ENCODE data around the gene MCF2L.

Gene MCF2L

DNA sequence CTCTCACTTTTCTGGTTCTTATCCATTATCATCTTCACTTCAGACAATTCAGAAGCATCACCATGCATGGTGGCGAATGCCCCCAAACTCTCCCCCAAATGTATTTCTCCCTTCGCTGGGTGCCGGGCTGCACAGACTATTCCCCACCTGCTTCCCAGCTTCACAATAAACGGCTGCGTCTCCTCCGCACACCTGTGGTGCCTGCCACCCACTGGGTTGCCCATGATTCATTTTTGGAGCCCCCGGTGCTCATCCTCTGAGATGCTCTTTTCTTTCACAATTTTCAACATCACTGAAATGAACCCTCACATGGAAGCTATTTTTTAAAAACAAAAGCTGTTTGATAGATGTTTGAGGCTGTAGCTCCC is 150.8 kb downstream of the MCF2L start:
- DNase-seq, result no peak

DNA sequence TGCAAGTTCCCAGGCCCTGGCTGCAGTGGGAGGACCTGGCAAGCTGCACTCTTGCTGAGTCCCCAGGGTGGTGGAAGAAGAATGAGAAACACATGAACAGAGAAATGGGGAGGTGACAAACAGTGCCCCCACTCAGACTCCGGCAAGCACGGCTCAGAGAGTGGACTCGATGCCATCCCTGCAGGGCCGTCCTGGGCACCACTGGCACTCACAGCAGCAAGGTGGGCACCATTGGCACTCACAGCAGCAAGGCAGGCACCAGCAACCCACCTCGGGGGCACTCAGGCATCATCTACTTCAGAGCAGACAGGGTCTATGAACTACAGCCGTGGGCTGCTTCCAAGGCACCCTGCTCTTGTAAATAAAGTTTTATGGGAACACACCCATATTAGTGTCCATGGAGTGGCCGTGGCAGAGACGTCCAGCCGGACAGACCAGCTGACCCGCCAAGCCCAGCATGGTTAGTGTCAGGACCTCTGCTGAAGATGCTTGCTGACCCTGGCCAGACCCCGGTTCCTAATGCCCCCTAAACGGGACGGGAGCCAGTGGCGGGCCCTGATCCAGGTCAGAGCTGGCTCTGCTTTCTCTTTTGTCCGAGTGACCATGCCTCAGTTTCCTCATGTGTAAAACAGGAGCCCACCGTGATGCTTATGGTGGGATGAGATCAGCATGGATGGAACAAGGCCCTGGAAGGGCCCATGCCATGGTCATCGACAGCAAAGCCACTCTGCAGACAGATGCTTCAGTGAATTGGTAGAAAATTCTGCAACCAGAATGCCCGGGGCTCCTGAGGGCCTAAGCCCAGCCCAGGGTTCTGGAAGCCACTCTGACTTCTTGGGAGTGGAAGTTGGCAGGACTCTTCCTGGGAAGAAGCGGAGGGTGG is 151.5 kb downstream of the MCF2L start:
- no peak for DNase-seq

DNA sequence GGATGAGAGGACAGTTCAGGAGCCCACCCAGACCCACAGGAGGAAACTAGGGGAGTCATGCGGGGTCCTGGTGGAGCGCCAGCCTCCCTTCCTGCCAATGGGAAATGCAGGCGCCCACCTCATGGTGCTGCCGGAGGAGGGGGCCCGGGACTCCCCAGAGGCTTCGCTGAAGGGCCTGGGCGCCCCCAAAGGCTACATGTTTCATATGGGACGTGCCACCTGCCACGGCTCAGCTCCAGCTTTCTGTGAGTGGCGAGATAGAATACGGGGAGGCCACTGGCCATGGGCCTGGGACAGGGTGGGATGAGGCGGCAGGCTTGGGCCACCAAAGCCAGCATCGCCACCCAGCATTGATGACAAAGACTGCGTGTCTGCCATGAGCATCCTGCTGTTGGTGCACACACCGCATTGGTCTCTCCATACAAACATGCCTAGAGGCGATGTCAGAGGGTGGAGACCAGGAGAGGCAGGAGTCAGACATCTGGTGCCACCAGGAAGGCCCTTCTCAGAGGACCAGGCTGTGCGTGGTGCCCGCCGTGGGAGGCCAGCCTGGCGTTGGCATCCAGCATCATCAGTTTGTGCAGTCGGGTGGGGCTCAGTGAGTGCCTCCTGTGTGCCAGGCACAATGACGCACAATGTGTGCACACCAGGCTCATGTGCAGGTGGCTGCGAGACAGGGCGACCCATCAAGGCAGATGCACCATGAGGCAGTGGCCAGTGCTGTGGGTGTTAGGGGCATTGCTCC is 152.3 kb downstream of the MCF2L start:
- no peak for DNase-seq

DNA sequence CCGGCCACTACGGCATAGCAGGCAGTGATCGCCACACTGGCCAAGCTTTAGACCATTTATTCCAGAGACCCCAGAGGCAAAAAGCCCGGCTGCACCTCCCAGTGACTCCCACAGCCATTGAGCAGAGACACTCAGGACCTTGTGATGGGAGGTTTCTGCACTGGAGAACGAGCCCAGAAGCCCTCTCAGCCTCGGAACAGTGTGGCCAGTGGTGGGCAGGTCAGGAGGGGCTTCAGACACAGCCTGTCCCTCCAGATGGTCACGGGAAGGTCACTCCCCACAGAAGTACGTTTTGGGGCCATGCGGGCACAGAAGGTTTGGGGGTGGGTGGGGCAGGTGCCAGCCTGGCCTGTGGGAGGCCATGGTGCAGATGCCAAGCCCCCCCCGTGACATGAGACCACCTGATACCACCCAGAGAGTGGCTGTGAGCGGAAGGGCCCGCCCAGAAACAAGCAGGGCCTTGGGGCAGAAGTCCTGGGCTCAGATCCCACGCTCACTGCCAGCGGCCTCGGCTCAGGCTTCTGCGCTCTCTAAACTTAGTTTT is 153.0 kb downstream of the MCF2L start:
- no peak for DNase-seq

DNA sequence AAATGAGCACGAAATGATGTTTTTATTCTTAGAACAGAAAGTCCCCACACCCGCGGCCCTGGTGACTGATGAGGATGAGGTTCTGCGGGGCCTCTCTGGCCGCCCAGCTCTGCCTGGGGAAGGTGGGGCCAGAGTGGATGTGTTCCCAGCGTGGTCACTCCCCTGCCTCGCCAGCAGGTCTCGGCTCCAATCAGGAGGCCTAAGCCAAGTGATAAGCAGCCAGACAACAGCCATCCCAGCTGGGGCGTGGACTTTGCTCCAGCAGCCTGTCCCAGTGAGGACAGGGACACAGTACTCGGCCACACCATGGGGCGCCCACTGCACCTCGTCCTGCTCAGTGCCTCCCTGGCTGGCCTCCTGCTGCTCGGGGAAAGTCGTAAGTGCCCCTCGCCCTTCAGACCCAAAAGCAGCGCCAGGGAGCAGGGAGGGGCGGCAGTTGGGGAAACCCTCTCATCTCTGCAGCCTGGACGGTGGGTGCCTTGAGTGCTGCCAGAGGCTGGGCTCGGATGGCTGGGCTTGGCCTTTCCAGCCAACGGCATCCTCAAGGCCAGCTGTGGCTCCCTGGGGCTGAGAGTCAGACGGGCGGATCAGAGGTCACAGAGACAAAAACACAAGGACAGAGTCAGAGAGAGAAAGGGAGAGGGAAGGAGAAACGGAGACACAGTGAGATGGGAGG is 153.7 kb downstream of the MCF2L start, which contains the start of gene F10:
Gene F10 (plus strand): TSS at position 250 of the 676 bp plus-strand sequence. CDS start 57 bp downstream, at position 307.
- no peak for DNase-seq

DNA sequence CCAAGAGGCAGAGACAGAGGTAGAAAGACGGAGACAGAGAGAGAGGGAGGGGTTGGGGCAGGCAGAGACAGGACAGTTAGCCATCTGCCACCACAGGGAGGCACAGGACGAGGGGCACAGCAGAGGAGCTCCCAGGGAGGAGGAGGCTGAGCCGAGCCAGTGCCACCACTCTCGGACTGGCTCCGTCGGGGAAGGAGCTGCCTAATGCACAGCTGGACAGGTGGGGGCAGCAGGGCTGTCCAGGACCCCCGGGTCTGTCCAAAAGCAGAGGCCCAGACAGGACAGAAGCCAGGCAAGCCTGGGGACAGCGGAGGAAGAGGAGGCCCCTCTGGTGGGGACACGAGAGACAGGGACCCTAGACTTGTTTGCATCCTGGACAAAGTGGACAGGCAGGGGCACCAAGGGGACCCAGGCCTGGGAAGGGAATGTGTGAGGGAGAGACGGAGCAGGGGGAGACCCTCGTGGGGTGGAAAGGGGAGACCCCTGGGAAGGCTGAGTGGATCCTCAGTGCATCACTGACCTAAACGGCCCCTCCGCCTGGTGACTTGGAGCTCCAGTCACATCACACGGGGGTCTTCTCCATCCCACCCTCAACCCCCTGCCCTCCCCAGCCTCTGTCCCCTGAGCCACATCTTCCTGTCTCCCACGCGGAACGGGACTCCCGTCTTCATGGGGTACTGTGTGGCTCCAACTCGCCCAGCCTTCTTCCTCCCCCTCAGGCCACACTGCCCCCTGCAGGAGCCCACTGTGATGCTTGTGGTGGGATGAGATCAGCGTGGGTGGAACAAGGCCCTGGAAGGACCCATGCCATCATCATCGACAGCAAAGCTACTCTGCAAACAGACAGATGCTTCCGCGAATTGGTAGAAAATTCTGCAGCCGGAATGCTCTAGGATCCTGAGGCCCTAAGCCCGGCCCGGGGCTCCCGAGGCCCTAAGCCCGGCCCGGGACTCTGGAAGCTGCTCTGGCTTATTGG is 154.5 kb downstream of the MCF2L start:
- DNase-seq, result no peak

DNA sequence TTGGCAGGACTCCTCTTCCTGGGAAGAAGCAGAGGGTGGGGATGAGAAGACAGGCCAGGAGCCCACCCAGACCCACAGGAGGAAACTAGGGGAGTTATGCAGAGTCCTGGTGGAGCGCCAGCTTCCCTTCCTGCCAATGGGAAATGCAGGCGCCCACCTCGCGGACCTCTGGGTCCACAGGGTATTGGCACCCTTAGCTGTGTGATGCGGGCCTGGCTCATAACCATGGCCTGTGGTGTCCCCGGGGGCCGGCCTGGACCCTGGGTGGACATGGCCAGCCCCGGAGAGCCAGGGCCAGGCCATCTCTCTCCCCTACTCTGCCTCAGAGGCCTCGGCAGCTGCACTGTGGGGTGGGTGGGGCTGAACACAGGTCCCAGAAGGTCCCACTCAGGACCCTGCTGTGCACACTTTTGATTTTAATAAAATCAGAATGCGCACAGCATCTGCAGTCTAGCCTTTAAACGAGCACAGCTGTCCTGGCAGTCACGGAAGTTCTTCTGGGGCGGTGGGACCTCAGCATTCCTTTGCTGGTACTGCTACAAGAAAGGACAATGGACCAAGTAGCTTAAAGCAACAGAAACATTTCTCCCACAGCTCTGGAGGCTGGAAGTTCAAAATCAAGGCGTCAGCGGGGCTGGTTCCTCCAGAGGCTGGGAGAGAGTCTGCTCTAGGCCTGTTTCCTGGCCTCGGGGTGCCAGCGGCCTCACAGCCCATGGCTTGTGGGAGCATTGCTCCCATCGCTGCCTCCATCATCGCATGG is 155.4 kb downstream of the MCF2L start:
- DNase-seq, result no peak

DNA sequence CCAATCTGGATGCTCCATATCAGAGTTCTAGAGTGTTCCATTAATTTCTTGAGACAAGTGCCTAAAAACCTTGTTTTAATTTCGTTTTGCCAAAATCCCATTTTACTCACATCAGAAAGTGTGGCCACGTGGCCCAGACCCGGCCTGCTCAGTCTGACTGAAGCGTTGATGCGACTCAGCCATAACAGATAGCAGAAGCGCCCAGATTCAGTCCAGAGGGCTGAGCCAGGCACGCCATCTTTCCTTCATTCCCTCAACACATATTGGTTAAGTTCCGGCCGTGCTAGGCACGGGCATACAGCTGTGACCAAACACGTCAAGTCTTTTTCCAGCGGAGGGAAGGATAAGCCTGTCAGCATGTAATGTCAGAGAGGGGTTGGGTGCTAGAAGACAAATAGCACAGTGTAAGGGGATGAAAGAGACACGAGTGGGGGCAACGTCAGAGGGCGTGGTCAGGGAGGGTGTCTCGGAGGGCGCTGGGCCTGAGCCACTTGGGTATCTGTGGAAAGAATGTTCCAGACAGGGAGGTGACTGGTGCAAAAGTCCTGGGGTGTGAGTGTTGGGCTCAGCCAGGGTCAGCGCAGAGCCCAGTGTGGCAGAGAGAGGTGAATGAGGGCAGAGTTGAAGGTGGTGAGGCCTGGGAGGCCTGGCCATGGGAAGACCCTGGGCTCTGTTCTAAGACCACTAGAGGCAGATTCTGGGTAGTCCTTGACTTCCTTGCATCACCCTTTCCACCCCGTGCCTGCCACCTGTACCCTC is 156.7 kb downstream of the MCF2L start:
- no peak for DNase-seq

DNA sequence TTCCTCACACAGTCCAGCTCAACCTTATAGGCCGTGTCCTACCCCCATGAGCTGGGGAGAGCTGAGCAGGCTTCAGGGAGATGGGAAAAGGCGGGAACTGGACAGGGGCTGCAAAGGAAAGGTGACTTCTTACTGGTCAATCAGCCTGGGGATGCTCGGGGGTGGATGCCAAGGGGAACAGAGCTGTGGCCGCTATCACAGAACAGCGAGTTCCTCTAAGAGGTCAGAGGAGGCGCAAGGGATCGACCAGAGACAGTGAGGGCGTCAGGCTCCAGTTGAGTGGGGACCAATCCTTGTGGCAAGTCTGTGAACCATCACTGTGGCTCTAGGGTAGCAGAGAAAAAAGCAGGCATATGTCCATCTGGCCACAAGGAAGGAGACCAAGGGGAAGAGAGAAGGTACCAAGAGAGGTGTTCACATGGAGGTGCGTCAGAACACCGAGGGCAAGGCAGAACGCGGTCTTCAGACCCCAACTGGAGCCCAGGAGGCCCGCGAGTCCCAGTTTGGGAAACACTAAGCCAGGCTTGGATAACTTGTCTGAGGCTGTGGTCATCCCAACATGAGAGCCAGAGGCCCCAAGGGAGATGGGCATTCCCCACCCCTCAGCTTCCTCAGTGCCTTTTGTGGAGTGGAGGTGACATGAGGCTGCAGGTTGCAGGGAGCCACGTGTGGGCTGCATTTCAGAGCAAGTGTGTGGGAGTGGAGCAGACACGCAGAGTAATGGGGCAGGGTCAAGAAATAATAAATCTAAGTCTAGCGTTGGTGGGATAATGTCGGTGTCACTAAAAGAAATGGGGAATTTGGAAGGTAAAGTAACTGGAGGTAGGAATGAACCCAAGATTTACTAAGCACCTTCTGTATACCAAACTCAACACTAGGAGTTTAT is 157.5 kb downstream of the MCF2L start:
- DNase-seq, result no peak

DNA sequence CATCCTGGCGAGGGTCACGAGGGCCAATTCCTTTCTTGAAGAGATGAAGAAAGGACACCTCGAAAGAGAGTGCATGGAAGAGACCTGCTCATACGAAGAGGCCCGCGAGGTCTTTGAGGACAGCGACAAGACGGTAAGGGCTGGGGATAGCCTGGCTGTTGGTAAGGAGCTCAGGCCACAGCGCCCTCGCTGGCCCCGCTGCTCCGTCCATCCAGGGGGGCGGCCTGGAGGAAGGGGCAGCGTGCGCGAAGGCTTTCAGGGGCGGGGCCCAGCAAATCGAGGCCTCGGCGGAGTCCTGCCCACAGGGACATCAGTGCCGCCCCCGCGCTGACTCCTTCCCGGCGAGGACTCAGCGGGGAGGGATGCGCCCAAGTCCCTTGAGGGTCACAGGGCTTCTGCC is 160.5 kb downstream of the MCF2L start:
- no peak for DNase-seq

DNA sequence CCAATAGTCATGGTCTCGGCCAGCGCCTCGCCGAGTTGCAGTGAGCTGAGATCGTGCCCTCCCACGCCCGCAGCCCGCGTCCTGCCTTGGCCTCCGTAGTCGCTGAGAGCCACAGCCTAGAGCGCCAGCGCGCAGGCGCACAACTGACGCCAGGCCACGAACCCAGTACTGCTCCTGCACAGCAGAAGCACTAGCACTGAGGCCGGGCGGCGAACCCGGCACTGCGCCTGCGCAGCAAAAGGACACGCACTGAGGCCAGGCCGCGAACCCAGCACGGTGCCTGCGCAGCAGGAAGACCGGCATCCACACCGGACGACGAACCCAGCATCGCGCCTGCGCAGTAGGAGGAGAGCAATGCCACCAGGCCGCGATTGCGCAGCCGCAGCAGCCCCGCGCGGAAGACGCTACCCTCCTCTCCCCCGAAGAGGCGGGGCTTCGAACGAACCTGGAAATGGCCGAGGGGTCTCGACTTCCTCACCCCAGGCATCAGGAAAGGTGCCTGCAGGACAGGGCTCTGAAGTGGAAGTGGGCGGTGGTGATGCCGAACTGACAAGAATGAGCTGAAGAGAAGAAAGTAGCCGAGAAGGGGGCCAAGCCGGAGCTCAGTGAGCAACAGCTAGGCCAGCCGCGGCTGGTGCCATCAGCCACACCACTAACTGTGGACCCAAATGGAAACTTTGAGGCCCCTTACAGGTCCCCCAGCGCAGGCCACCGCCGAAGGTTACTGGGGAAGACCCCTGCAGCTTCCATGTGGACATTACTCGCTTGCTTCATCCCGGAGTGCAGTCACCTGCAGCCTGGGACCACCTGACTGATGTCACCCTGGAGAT is 161.1 kb downstream of the MCF2L start:
- DNase-seq, result no peak

DNA sequence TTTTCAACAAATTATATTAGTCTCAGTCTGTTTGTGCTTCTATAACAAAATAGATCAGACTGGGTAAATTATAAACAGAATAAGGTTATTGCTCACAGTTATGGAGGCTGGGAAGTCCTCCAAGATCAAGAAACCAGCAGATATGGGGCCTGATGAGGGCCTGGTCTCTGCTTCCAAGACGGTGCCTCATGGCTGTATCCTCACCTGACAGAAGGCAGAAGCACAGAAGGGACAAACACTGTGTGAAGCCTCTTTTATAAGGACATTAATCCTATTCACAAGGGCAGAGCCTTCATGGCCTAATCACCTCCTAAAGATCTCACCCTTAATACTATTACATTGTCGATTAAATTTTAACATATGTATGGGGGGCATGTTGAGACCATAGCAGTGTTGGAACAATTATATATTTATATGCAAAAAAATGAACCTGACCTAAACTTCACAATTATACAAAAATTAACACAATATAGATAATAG is 166.3 kb downstream of the MCF2L start:
- no peak for DNase-seq

DNA sequence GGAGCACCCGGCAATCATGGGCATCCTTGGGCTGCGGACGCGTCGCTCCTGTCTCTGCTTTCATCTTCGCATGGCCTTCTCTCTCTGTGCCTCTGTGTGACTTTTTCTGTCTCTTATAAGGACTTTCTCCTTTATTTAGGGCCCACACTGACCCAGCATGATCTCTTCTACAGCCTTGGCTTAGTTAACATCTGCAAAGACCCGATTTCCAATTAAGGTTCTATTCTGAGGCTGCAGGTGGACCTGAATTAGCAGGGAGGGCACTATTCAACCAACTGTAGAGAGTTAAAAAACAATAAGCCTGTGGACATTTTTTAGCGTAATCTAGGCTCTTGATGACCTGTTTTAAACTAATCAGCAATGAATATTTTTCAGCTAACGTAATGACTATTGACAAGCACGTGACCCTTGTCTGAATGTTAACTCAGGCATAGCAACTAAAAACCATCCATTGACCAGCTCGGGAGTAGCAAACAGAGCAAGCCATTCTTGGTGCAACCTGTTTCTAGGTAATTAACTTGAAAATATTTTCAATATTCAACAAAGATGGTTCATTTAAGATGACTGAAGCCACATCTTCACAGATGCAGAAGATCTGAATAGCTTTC is 168.8 kb downstream of the MCF2L start:
- no peak for DNase-seq

DNA sequence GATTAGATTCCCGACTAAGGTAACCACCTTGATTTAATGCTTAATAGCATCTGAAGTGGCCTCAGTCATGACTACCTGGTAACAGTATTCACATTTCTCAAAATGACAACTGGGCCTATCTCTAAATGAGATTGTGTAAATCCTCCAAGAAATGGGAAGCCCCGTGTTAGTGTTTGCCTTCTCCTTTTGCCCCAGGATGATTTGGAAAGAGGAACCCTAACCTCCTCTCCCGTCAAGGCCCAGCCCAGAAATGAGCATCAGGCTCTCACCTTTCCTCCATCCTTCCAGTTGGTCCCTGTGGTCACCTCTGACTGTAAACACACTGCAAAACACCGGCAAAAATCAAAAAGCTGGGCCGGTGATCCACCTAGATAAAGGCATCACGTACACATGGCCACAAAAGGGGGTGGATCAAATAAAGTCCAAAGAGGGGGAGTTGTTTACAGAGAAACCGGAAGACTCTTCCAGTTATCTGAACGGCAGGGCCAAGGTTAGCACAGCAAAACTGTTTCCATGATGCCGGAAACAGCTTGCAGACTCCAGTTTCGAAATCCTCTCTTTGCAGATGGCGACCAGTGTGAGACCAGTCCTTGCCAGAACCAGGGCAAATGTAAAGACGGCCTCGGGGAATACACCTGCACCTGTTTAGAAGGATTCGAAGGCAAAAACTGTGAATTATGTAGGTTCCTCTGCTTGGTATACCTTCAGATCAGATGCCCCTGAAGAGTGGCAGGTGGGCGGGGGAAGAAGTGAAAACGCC is 170.0 kb downstream of the MCF2L start:
- DNase-seq, result peak; percentile 20

DNA sequence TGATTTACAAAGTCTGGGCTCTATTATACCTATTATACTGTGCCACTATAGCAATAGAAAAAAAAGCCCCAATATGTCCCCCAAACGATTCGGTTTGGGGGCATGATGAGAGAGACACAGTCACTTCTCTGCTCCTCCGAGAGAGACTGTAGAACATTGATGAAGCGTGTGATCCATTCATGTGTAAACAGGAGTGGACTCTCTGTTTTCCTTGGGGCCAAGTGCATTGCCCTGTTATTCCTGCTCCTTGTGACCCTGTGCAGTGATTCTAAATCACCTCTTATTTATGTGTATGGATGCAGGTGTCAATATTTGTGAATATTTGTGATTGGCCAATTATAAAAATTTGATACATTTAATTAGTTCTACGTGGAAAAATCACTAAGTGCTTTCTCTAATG is 170.6 kb downstream of the MCF2L start:
- no peak for DNase-seq

DNA sequence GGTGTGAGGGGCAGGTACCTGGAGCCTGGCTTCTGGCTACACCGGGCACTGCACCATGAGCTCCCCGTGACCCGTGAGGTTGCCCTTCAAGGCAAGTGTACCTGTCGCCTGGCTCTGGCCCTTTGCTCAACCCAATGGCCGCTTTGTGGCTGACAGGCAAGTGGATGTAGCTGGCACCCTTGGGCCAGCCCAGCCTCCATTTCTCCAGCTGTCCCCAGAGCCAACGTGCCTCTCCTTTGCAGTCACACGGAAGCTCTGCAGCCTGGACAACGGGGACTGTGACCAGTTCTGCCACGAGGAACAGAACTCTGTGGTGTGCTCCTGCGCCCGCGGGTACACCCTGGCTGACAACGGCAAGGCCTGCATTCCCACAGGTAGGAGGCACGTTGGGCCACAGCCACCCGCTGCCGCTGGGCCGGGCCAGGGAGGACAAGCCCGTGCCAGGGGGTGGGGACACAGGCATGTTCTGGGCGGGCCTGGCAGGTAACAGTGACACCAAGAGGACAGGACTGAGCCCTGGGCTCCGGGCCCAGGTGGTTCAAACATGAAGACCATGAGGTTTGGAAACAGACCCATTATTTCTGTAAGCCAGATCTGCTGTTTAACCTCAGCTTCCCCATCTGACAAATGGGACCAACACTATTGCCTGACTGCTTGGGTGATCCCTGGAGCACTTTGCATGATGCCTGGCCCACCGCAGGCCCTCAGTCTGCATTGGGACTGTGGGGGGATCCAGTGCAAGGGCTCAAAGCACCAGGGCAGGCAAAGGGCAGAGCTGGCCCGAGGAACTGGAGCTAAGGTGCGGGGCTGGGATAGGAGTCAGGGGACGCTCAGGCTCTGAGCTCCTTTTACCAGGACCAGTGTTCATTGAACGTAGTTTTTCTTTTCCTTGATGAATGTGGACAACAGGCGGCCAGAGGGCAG is 171.9 kb downstream of the MCF2L start:
- DNase-seq, result no peak
